HUES6 (cell line): ENCODE measurements around the gene PROX2.

Experiments
- H3K27ac ChIP-seq: 2 replicates; pipeline ENCODE4 v1.7.0; 2013; ENCODE audit warnings: low read depth, mild to moderate bottlenecking, low read length, inconsistent platforms
- H3K27me3 ChIP-seq: 2 replicates; pipeline ENCODE4 v1.6.1; 2013; ENCODE audit warnings: low read length; ENCODE audit not compliant: control insufficient read depth, insufficient read depth
- H3K36me3 ChIP-seq: 2 replicates; pipeline ENCODE4 v1.6.1; 2013; ENCODE audit warnings: low read length; ENCODE audit not compliant: control insufficient read depth, insufficient read depth
- H3K4me1 ChIP-seq: 2 replicates; pipeline ENCODE4 v1.6.1; 2013; ENCODE audit warnings: low read length; ENCODE audit not compliant: control insufficient read depth, insufficient read depth
- H3K4me3 ChIP-seq: 2 replicates; pipeline ENCODE4 v1.5.1; 2013; ENCODE audit warnings: low read depth, low read length
- H3K9ac ChIP-seq: one replicate; pipeline ENCODE4 v1.6.1; 2013; ENCODE audit warnings: mild to moderate bottlenecking, low read length
- H3K9me3 ChIP-seq: 2 replicates; pipeline ENCODE4 v1.6.1; 2013; ENCODE audit warnings: low read depth, low read length; ENCODE audit not compliant: control insufficient read depth, insufficient read depth

The PROX2 gene

GRCh38 chr14:74856366-74856765 lies 19.6 kb downstream of the PROX2 start:
- Histone ChIP-seq H3K27ac (no peak overlapping the region), H3K4me3 (no peak overlapping the region), H3K27me3 (no peaks in the 10 kb centered on the region), H3K9ac (no peak overlapping the region), H3K9me3 (no peaks in the 10 kb centered on the region), H3K4me1 (no peaks in the 10 kb centered on the region), H3K36me3 (no peaks in the 10 kb centered on the region)

DNA sequence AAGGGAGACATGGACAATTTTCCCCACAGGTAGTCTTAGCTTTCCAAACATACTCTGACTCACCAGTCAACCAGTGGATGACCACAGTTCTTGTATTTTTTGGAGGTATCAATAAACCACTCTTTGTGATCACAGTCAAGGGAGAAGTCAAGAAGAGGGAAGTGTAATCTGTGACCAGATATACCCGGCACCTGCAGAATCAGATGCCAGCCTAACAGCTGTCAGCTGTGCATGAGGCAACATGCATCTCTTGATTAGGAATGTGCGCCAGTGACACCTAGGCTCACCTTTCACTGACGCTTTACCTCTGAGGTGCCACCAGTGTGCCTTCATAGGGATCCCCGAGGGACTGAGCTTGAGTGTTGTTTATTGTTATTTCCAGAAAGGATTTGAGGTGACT lies 20.0 kb downstream of the PROX2 start:
- no peak overlapping the region for H3K27ac ChIP-seq
- no peaks in the 10 kb centered on the region for H3K27me3 ChIP-seq
- no peaks in the 10 kb centered on the region for H3K36me3 ChIP-seq
- H3K9ac ChIP-seq: no peak overlapping the region
- no peaks in the 10 kb centered on the region for H3K9me3 ChIP-seq
- H3K4me1 ChIP-seq: no peaks in the 10 kb centered on the region
- H3K4me3 ChIP-seq: no peak overlapping the region

GRCh38 chr14:74855021-74855420 lies 20.9 kb downstream of the PROX2 start:
- Histone ChIP-seq H3K27ac (no peak overlapping the region), H3K9ac (no peak overlapping the region), H3K27me3 (no peaks in the 10 kb centered on the region), H3K4me3 (no peak overlapping the region), H3K36me3 (no peaks in the 10 kb centered on the region), H3K4me1 (no peaks in the 10 kb centered on the region), H3K9me3 (no peaks in the 10 kb centered on the region)

DNA sequence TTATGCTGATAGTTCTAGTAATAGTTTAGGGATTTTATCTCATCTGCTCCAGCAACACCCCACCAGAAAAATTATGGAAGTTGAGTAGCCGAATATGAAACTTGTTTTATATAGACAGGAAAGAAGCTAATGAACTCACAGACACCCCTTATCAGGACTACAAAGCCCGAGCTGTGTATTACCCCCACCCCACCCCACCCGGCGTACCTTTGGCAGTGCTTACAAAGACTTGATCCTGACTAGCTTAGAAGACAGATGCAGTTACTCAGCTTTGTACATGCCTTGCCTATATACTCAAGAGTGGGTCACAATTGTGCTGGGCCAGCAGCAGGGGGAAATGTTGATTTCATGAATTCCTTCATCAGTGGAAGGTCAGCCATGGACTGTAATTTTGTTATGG lies 22.4 kb downstream of the PROX2 start:
- no peak overlapping the region for H3K4me3 ChIP-seq
- H3K9me3 ChIP-seq: no peaks in the 10 kb centered on the region
- no peaks in the 10 kb centered on the region for H3K4me1 ChIP-seq
- H3K27me3 ChIP-seq: no peaks in the 10 kb centered on the region
- H3K27ac ChIP-seq: no peak overlapping the region
- H3K9ac ChIP-seq: no peak overlapping the region
- H3K36me3 ChIP-seq: no peaks in the 10 kb centered on the region

DNA sequence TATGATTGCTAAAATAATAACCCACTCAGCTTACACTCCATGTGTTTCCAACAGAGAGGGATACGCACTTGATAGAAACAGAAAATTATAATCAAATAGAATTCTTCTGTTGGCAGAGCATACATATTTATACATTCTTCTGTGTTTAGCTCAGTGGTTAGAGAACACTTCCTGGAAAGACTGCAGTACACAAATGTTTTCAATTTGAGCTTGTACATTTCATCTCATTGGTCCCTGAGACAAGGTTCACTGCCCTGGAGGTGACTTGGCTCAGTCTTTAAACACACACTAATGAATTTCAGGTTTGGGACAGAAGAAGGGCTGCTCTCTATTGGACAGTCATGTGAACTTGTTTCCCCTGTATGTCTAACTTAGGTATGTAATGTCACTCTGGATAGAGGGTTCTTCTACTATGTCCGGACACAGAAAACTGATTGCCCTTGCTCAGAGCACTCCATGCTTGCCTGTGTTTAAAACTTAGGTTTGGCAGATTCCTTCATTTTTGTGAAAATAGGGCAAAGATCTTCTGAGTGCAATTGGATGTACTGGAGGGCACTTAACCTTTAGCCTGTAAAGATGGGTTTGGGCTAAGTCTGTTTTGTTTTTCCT lies 22.9 kb downstream of the PROX2 start:
- H3K9ac ChIP-seq: no peak overlapping the region
- H3K27me3 ChIP-seq: no peaks in the 10 kb centered on the region
- no peaks in the 10 kb centered on the region for H3K36me3 ChIP-seq
- H3K27ac ChIP-seq: no peak overlapping the region
- H3K9me3 ChIP-seq: no peaks in the 10 kb centered on the region
- H3K4me1 ChIP-seq: no peaks in the 10 kb centered on the region
- no peak overlapping the region for H3K4me3 ChIP-seq

- Histone ChIP-seq H3K27ac (no peak overlapping the region), H3K9ac (no peak overlapping the region), H3K4me3 (no peak overlapping the region), H3K27me3 (no peaks in the 10 kb centered on the region), H3K4me1 (no peaks in the 10 kb centered on the region), H3K36me3 (no peaks in the 10 kb centered on the region), H3K9me3 (no peaks in the 10 kb centered on the region)
Measured at GRCh38 chr14:74848768-74849167, 27.2 kb downstream of the PROX2 start.

DNA sequence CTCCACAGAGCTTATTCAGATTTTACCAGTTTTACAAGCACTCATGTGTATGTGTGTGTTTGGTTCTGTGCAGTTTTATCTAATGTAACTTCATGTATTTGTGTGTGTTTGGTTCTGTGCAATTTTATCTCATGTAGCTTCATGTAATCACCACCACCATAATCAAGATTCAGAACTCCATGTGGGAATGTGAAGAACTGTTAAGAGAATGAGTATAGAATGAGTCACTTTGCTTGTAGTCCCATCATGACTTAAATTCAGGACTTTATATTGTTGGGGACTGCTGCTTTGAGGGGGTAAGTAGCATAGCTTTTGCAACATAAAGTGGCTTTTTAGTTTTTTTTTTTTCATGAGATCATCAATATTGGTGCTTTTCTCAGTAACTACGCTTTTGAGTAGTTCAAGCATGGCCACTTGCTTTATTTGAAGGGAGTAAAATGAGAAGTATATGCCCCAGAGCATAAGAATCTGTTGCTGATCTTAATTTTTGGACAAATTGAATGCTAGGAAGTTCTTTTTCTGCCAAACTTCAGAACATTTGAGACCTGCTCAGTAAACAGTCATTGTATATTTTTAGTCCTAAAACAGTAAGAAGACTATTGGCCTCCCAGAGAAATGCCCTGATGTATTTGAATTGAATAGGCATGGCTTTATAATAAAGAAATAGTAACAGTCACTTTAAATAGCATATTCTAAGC lies 28.8 kb downstream of the PROX2 start:
- no peak overlapping the region for H3K9ac ChIP-seq
- no peaks in the 10 kb centered on the region for H3K27me3 ChIP-seq
- H3K4me1 ChIP-seq: no peaks in the 10 kb centered on the region
- H3K27ac ChIP-seq: no peak overlapping the region
- H3K36me3 ChIP-seq: no peaks in the 10 kb centered on the region
- no peak overlapping the region for H3K4me3 ChIP-seq
- H3K9me3 ChIP-seq: no peaks in the 10 kb centered on the region

- H3K36me3 ChIP-seq: 0 out of 2 replicates have a peak, but pooled peaks cover 2% of the 10 kb centered on the region
- H3K4me1 ChIP-seq: no peaks in the 10 kb centered on the region
- H3K9ac ChIP-seq: no peak overlapping the region
- no peak overlapping the region for H3K27ac ChIP-seq
- H3K27me3 ChIP-seq: no peaks in the 10 kb centered on the region
- H3K4me3 ChIP-seq: no peak overlapping the region
- H3K9me3 ChIP-seq: no peaks in the 10 kb centered on the region
Measured at GRCh38 chr14:74846168-74846567, 29.8 kb downstream of the PROX2 start.

DNA sequence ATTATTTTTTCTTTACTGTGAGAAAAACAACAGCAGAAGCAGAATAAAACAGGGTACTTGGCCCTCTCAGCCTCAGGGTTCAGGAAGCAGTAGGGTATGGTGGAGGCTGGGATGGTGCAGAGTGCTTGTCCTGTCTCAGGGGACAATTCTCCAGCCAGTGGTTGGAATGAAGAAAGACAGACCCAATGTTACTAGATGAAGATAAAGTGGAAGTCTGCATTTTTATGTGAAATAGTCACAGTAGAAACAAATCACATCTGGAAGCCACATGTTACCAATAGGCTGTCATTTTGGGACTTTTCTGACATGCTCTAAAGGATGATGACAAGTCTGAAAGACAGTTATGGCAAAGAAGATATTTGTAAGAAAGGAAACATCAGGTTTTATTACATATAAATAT lies 32.3 kb downstream of the PROX2 start:
- no peak overlapping the region for H3K4me3 ChIP-seq
- H3K4me1 ChIP-seq: no peaks in the 10 kb centered on the region
- no peaks in the 10 kb centered on the region for H3K9me3 ChIP-seq
- H3K27me3 ChIP-seq: no peaks in the 10 kb centered on the region
- H3K27ac ChIP-seq: no peak overlapping the region
- no peak overlapping the region for H3K9ac ChIP-seq
- H3K36me3 ChIP-seq: peaks cover 11% of the 10 kb centered on the region

- peaks cover 12% of the 10 kb centered on the region for H3K36me3 ChIP-seq
- H3K27me3 ChIP-seq: no peaks in the 10 kb centered on the region
- no peak overlapping the region for H3K27ac ChIP-seq
- no peak overlapping the region for H3K4me3 ChIP-seq
- H3K9ac ChIP-seq: no peak overlapping the region
- H3K9me3 ChIP-seq: no peaks in the 10 kb centered on the region
- no peaks in the 10 kb centered on the region for H3K4me1 ChIP-seq
Measured at GRCh38 chr14:74841230-74842207, 34.4 kb downstream of the PROX2 start.

GRCh38 chr14:74840603-74841030 lies 35.3 kb downstream of the PROX2 start:
- H3K4me3 ChIP-seq: no peak overlapping the region
- peaks cover 20% of the 10 kb centered on the region for H3K36me3 ChIP-seq
- no peak overlapping the region for H3K9ac ChIP-seq
- H3K9me3 ChIP-seq: no peaks in the 10 kb centered on the region
- H3K4me1 ChIP-seq: no peaks in the 10 kb centered on the region
- H3K27me3 ChIP-seq: no peaks in the 10 kb centered on the region
- no peak overlapping the region for H3K27ac ChIP-seq
